Ovary (tissue), 9 donors: ENCODE data around the gene CRYBG1. TPM values are rescaled to one million over a fixed set of nuclear protein-coding genes. Genes with fewer than 3 reads are reported as not detected.

Source experiments
- DNase-seq, 5 donors: peaks; one replicate each; pipeline ENCODE4 v3.0.0-alpha.2; 2019 to 2020
- H3K27ac ChIP-seq, 2 donors: fragments of 200-600 bp; one replicate each; pipeline versions ENCODE4 v1.5.1 to v1.8.0; 2019 to 2022
- H3K27me3 ChIP-seq: fragments of 200-600 bp; one replicate; pipeline ENCODE4 v1.8.0; 2022
- H3K36me3 ChIP-seq: fragments of 200-600 bp; sonication (generic); one replicate; pipeline ENCODE4 v1.5.1; 2019
- H3K4me1 ChIP-seq: one replicate; pipeline ENCODE4 v1.8.1; 2013; ENCODE audit warnings: mild to moderate bottlenecking, moderate library complexity; ENCODE audit not compliant: insufficient read depth
- H3K4me3 ChIP-seq: fragments of 200-600 bp; sonication (generic); one replicate; pipeline ENCODE4 v1.5.1; 2017
- H3K9me3 ChIP-seq, 2 donors: fragments of 200-600 bp in 1 of 2; sonication (generic) in 1 of 2; one replicate each; pipeline versions ENCODE4 v1.5.1 to v1.8.1; 2013 to 2019; ENCODE audit warnings: mild to moderate bottlenecking in 1 of 2, moderate library complexity in 1 of 2
- EP300 ChIP-seq: sonication (generic); formaldehyde crosslinking; IDR thresholded peaks from one replicate; pipeline ENCODE4 v1.6.1; 2017; ENCODE audit warnings: antibody characterized with exemption
- POLR2A ChIP-seq: fragments of 450-650 bp; IDR thresholded peaks from one replicate; pipeline ENCODE4 v1.6.1; 2017; ENCODE audit warnings: antibody characterized with exemption, mild to moderate bottlenecking, moderate library complexity
- WGBS, 3 donors: extraction: QIAGEN DNeasy Blood & Tissue Kit in 1 of 3; methylation state at CpG; one replicate each; pipeline versions ENCODE4 v1.1.5 to v1.1.7; 2013 to 2017; 5-methylcytosine and 5-hydroxymethylcytosine counted together
- intact Hi-C, 4 donors: fragments of 100-400 bp; cut with DNase I; formaldehyde crosslinking; loops; one replicate each; pipeline versions ENCODE4 v1.11.0 to v1.15.1; 2022 to 2023
- polyA plus RNA-seq, 2 donors: library from polyadenylated mRNA; stranded (reverse); fragments of 200-250 nt in 1 of 2; fragments of 350-450 nt in 1 of 2; fragmentation: Illumina TruSeq in 1 of 2; extraction: RNeasy Lipid Tissue Mini Kit (QIAGEN cat#74804) in 1 of 2; gene quantifications; one replicate each; pipeline ENCODE4 v1.2.3, GENCODE V29; 2013 to 2014
- total RNA-seq, 7 donors: library from RNA; depleted of rRNA in 2 of 7; stranded (reverse); fragments of >200 nt in 2 of 7; fragmentation: NEBNext Ultra II Directional in 3 of 7; extraction: Animal tissue kit (Norgen Biotek cat#: 25700) in 3 of 7; gene quantifications; one replicate each; pipeline versions ENCODE4 v1.1.0 to v1.2.4, GENCODE V29; 2016 to 2023
- TF ChIP-seq, protein P1 (sequence below), 3 donors: fragments of 450-650 bp in 2 of 3; fragments of 200-600 bp in 1 of 3; IDR thresholded peaks; one replicate each; pipeline versions ENCODE4 v1.5.1 to v1.8.0; 2016 to 2022; ENCODE audit warnings: antibody characterized with exemption in 3 of 3, mild to moderate bottlenecking in 1 of 3
- donor health status: DM: no; HTN: no; CAD: no; lungs with moderate emphysema.
- donor health status: DM: no; HTN: no; CAD: no.
- donor health status: Bipolar disorder and iron deficiency.
- donor health status: DM: yes; HTN: yes; CAD: no.
- donor health status: DM: no; HTN: no; CAD: no.
- donor health status: DM: yes; HTN: yes; CAD: no.

Gene CRYBG1
- total and polyA plus RNA-seq, 9 donors, result 1.5 to 7.4 (median 3.8) TPM

DNA sequence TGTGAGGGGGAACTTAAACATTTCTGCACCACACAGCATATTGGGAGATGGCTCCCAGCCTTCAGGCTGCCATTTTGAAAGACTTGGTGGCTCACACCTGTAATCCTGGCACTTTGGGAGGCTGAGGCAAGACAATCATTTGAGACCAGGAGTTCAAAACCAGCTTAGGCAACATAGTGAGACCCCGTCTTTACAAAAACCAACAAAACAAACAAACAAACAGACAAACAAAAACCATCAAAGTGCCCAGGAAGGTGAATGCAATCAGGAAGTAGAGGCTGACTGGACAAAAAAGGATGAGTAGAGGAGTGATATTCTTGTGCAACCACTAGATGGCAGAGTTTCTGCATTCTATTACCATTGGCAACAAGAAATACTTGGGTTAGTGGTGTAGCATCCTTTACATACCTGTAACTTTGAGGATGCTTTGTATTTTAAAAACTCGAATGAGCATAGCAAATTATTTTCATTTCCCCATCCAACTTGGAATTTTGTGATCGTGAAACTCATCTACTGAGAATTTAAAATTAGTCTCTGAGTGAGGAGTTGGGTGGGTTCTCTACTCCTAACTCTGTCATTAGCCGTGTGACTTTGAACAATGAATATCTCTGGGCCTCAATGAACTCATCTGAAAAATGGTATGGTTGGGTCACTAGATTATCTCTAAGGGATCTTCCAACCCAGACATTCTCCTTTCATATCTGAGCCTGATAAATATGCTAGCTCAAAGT, 84.4 kb downstream of the CRYBG1 start:
- WGBS, 3 donors, result 29 to 41% (median 31%) methylated on average over 4 of the region's 4 CpGs
- H3K4me3 ChIP-seq, result no peak overlapping the region

DNA sequence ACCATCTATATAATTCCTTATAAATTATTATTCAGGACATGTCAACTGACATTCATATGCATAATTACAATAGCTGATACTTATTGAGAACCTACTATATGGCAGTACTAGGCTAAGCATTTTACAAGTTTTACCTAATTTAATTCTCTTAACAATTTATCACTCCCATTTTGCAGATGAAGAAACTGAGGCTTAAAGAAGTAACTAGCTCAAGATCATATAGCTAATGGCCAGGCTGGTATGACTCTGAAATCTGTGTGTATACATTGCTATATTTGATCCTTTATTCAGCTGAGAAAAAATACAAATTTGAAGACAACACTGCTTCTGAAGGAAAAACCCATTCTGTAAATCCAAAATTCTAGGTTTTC, 85.0 kb downstream of the CRYBG1 start:
- Histone ChIP-seq H3K36me3 (no peaks in the 10 kb centered on the region), H3K27me3 (no peaks in the 10 kb centered on the region), H3K4me1 (no peaks in the 10 kb centered on the region), H3K9me3 (no peaks in the 10 kb centered on the region), H3K4me3 (no peak overlapping the region), H3K27ac (no peak overlapping the region)
- no peak for TF ChIP-seq EP300
- TF ChIP-seq, protein P1, sequence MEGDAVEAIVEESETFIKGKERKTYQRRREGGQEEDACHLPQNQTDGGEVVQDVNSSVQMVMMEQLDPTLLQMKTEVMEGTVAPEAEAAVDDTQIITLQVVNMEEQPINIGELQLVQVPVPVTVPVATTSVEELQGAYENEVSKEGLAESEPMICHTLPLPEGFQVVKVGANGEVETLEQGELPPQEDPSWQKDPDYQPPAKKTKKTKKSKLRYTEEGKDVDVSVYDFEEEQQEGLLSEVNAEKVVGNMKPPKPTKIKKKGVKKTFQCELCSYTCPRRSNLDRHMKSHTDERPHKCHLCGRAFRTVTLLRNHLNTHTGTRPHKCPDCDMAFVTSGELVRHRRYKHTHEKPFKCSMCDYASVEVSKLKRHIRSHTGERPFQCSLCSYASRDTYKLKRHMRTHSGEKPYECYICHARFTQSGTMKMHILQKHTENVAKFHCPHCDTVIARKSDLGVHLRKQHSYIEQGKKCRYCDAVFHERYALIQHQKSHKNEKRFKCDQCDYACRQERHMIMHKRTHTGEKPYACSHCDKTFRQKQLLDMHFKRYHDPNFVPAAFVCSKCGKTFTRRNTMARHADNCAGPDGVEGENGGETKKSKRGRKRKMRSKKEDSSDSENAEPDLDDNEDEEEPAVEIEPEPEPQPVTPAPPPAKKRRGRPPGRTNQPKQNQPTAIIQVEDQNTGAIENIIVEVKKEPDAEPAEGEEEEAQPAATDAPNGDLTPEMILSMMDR (IDR thresholded peaks at IDR 0.05), result no peak
- intact Hi-C loops, result loop anchor here (5.0 kb wide), 1 partner anchor 122 kb away; no protein-coding TSS in a partner anchor
- DNase-seq, result no peak

More for the DNA sequence above, 84.4 kb downstream of the CRYBG1 start:
- no peaks in the 10 kb centered on the region for H3K27me3 ChIP-seq
- DNase-seq, result no peak
- intact Hi-C loops, result loop anchor here (5.0 kb wide), 1 partner anchor 122 kb away; no protein-coding TSS in a partner anchor
- no peaks in the 10 kb centered on the region for H3K4me1 ChIP-seq
- TF ChIP-seq EP300 (no peak), POLR2A (no peak)
- TF ChIP-seq, protein P1 (IDR thresholded peaks at IDR 0.05), result peak; percentile 28 to 37 (median 29)
- no peaks in the 10 kb centered on the region for H3K9me3 ChIP-seq
- no peak overlapping the region for H3K27ac ChIP-seq
- no peaks in the 10 kb centered on the region for H3K36me3 ChIP-seq

- Histone ChIP-seq H3K27me3 (no peaks in the 10 kb centered on the region), H3K27ac (no peak overlapping the region), H3K4me3 (no peak overlapping the region), H3K9me3 (no peaks in the 10 kb centered on the region), H3K4me1 (no peaks in the 10 kb centered on the region), H3K36me3 (no peaks in the 10 kb centered on the region)
- TF ChIP-seq, protein P1 (IDR thresholded peaks at IDR 0.05), result no peak
- TF ChIP-seq POLR2A (no peak), EP300 (no peak)
- no peak for DNase-seq
- WGBS, 3 donors, result 45 to 62% (median 50%) methylated on average over 4 of the region's 4 CpGs
- intact Hi-C loops, result loop anchor here (5.0 kb wide), 1 partner anchor 121 kb away; no protein-coding TSS in a partner anchor
These were observed 85.9 kb downstream of the CRYBG1 start for GRCh38 chr6:106446287-106446885.

GRCh38 chr6:106446983-106447382, 86.5 kb downstream of the CRYBG1 start:
- intact Hi-C loops, result loop anchor here (5.0 kb wide), 1 partner anchor 120 kb away; no protein-coding TSS in a partner anchor

More at GRCh38 chr6:106446983-106447382, 86.5 kb downstream of the CRYBG1 start:
- DNase-seq, result no peak
- TF ChIP-seq POLR2A (no peak), EP300 (no peak)
- TF ChIP-seq, protein P1 (IDR thresholded peaks at IDR 0.05), result no peak
- Histone ChIP-seq H3K27me3 (no peaks in the 10 kb centered on the region), H3K4me1 (no peaks in the 10 kb centered on the region), H3K4me3 (no peak overlapping the region), H3K36me3 (no peaks in the 10 kb centered on the region), H3K9me3 (no peaks in the 10 kb centered on the region), H3K27ac (no peak overlapping the region)
- 16 to 24% (median 24%) methylated on average over 2 of the region's 2 CpGs for WGBS, 3 donors
